GM19043 (cell line): Measurements from ENCODE around the gene ZNF883.
"Not testable (repeated sequence)": the region's sequence is repeated elsewhere in the genome, so short reads cannot be mapped to it uniquely, and the experiment has no call there.

Experiments
- ATAC-seq: cut with Tn5 transposase; IDR thresholded peaks from one replicate; pipeline ENCODE4 v1.9.1; 2021; ENCODE audit warnings: low read depth; ENCODE audit not compliant: unreplicated experiment

ZNF883 gene

GRCh38 chr9:113011911-113012381 lies at the start of gene ZNF883:
Gene ZNF883, minus strand, starts transcription at chr9:113012192.
- no peak for ATAC-seq

GRCh38 chr9:113061072-113061850 lies 49.3 kb upstream of the ZNF883 start:
- not testable (repeated sequence) for ATAC-seq

- not testable (repeated sequence) for ATAC-seq
These were observed 47.7 kb upstream of the ZNF883 start for GRCh38 chr9:113059581-113060284.

- ATAC-seq = no peak
These were observed 45.2 kb upstream of the ZNF883 start for GRCh38 chr9:113057193-113057592.

GRCh38 chr9:113056191-113057106 lies 44.5 kb upstream of the ZNF883 start, which contains the start of gene ZFP37:
Gene ZFP37, minus strand, starts transcription at chr9:113056724. Its CDS starts 36 bp downstream, at chr9:113056688.
- peak; percentile 95 for ATAC-seq

GRCh38 chr9:113042884-113043657 lies 31.1 kb upstream of the ZNF883 start:
- ATAC-seq = no peak

DNA sequence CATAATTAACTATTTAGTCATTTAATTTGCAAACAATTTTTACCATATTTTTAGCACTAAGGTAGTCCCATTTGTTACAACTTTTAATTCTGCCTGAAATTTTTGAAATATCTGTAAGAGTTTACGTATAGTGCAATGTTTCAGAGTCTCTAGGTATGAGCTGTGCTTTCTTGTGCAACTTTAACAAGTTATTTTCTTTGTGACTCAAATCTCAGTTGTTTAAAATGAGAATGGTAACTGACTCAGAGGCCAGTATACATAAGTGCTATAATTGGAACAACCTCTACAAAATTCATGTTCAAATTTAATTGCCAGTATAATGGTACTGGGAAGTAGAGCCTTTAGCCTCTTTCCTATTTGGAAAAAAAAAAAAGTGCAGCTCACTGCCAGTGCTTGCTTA lies 14.2 kb upstream of the ZNF883 start:
- ATAC-seq = no peak

DNA sequence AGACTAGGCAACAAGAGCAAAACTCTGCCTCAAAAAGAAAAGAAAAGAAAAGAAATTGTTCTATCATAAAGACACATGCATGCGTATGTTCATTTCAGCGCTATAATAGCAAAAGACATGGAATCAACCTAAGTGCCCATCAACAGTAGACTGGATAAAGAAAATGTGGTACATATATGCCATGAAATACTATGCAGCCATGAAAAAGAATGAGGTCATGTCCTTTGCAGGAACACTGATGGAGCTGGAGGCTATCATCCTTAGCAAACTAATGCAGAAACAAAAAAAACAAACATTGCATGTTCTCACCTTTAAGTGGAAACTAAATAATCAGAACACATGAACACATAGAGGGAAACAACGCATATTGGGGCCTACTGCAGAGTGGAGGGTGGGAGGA lies 6.3 kb upstream of the ZNF883 start:
- ATAC-seq = no peak

GRCh38 chr9:113012492-113012891 lies 500 bp upstream of the ZNF883 start:
- ATAC-seq = no peak

GRCh38 chr9:113005777-113006176 lies 6.2 kb downstream of the ZNF883 start:
- ATAC-seq = no peak

- ATAC-seq = no peak
These were observed 14.6 kb downstream of the ZNF883 start for GRCh38 chr9:112997236-112997941.

- ATAC-seq = no peak
These were observed 40.6 kb downstream of the ZNF883 start for GRCh38 chr9:112971415-112971814.

- ATAC-seq = no peak
These were observed 41.1 kb downstream of the ZNF883 start for GRCh38 chr9:112970939-112971338.

GRCh38 chr9:112969730-112970129 lies 42.3 kb downstream of the ZNF883 start:
- no peak for ATAC-seq

GRCh38 chr9:112955550-112955949 lies 56.4 kb downstream of the ZNF883 start:
- no peak for ATAC-seq

GRCh38 chr9:112945620-112946208 lies 66.3 kb downstream of the ZNF883 start:
- no peak for ATAC-seq

DNA sequence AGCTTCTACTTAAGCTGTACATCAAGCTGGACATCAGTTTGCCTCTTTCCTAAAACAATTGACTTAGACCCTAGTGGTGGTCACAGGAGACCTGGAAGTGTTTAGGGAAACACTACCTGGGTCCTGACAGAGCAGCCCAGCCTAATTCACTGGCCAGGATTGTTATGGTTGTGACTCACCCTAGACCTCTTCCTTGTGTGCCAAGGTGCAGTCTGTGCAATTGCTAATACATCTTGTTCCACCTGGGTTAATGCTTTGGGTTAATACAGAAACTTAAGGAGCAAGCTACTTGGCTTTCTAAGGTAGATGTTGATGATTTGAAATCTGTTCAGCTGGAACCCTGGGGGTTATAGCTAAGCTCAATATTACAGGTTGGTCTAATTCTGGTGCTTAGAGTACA lies 72.6 kb downstream of the ZNF883 start:
- ATAC-seq = no peak

GRCh38 chr9:112933696-112934095 lies 78.3 kb downstream of the ZNF883 start:
- no peak for ATAC-seq

GRCh38 chr9:112925058-112925641 lies 86.8 kb downstream of the ZNF883 start:
- ATAC-seq = no peak
